HCT116 (cell line): ENCODE data around the gene SVEP1. TPM values are rescaled to one million over a fixed set of nuclear protein-coding genes. Genes with fewer than 3 reads are reported as not detected.

Experiments used
- ATAC-seq: fragments of 200-7000 bp; cut with Tn5 transposase; 2 replicates; pipeline ENCODE4 v1.9.1; 2020; ENCODE audit warnings: mild to moderate bottlenecking, moderate library complexity
- BruUV-seq: library from RNA; stranded (reverse); fragments of 400-500 nt; replicated peaks from 2 replicates; lab custom pipeline; 2021; lab: Mats Ljungman, UMichigan
- CTCF ChIA-PET: fragments of 300-600 bp; sonication (Branson Sonifier 250); formaldehyde crosslinking; loops from one replicate; lab custom pipeline; 2021; ENCODE audit warnings: antibody characterized with exemption; lab: Charles Lee
- POLR2A ChIA-PET: fragments of 300-600, 350-600 bp; sonication (Branson Sonifier 250); formaldehyde crosslinking; loops from one replicate; lab custom pipeline; 2021; ENCODE audit warnings: antibody characterized with exemption; lab: Charles Lee
- RAD21 ChIA-PET, 2 experiments: fragments of 300-600 bp; sonication (Branson Sonifier 250); formaldehyde crosslinking; loops; one replicate each; lab custom pipeline; 2023; ENCODE audit warnings: low total read pairs in 2 of 2; ENCODE audit not compliant: uncharacterized antibody in 2 of 2, unreplicated experiment in 2 of 2, low non-redundant PET in 1 of 2; lab: Charles Lee
- DNase-seq: peaks from one replicate; pipeline ENCODE4 v3.0.0-alpha.2; 2010; ENCODE audit warnings: low read depth, low spot score
- H2AFZ ChIP-seq: fragments of 200-600 bp; shearing (Covaris generic), sonication (generic); 2 replicates; pipeline ENCODE4 v1.6.1; 2017; ENCODE audit warnings: low read depth, mixed run types, mixed read lengths, antibody characterized with exemption, low read length; ENCODE audit not compliant: poor library complexity, severe bottlenecking
- H3K27ac ChIP-seq: 2 replicates; pipeline ENCODE4 v1.5.1; 2012; ENCODE audit warnings: low read depth, low read length
- H3K27me3 ChIP-seq: fragments of 200-600 bp; sonication (generic); 2 replicates; pipeline ENCODE4 v1.6.1; 2016; ENCODE audit warnings: mixed run types, low read length, mixed read lengths; ENCODE audit not compliant: insufficient read depth
- H3K36me3 ChIP-seq, 2 experiments: fragments of 200-500 bp in 1 of 2; fragments of 200-600 bp in 1 of 2; sonication (Bioruptor generic) in 1 of 2; sonication (generic) in 1 of 2; 2 replicates each; pipeline versions ENCODE4 v1.5.1 to v1.6.1; 2014 to 2016; ENCODE audit warnings: low read length in 2 of 2, inconsistent platforms in 1 of 2, mixed read lengths in 1 of 2, mixed run types in 1 of 2; ENCODE audit not compliant: insufficient read depth in 2 of 2, control insufficient read depth in 1 of 2
- H3K4me1 ChIP-seq, 2 experiments: fragments of 200-600 bp in 1 of 2; sonication (generic) in 1 of 2; 2 replicates each; pipeline versions ENCODE4 v1.5.1 to v1.6.1; 2012 to 2017; ENCODE audit warnings: low read length in 2 of 2, inconsistent platforms in 1 of 2, mild to moderate bottlenecking in 1 of 2, mixed read lengths in 1 of 2, mixed run types in 1 of 2, moderate library complexity in 1 of 2; ENCODE audit not compliant: insufficient read depth in 2 of 2, control insufficient read depth in 1 of 2
- H3K4me2 ChIP-seq: fragments of 200-600 bp; sonication (generic); 2 replicates; pipeline ENCODE4 v1.6.1; 2017; ENCODE audit warnings: mixed run types, low read length, mixed read lengths
- H3K4me3 ChIP-seq, 2 experiments: fragments of 200-600 bp in 1 of 2; sonication (generic) in 1 of 2; replicated peaks in 1 of 2; 2 replicates each; pipeline ENCODE4 v1.5.1; 2011 to 2016; ENCODE audit warnings: low read length in 2 of 2, control low read depth in 1 of 2, low read depth in 1 of 2, mild to moderate bottlenecking in 1 of 2, mixed read lengths in 1 of 2, mixed run types in 1 of 2
- H3K79me2 ChIP-seq: fragments of 200-600 bp; sonication (generic); 2 replicates; pipeline ENCODE4 v1.6.1; 2017; ENCODE audit warnings: mild to moderate bottlenecking, mixed run types, low read length, moderate library complexity, mixed read lengths; ENCODE audit not compliant: insufficient read depth
- H3K9ac ChIP-seq: fragments of 200-600 bp; sonication (generic); 2 replicates; pipeline ENCODE4 v1.6.1; 2016; ENCODE audit warnings: low read length, mixed read lengths
- H3K9me2 ChIP-seq: fragments of 200-600 bp; sonication (generic), shearing (Covaris generic); 2 replicates; pipeline ENCODE4 v1.6.1; 2017; ENCODE audit warnings: mixed run types, mild to moderate bottlenecking, moderate library complexity; ENCODE audit not compliant: insufficient read depth
- H3K9me3 ChIP-seq, 2 experiments: fragments of 200-500 bp in 1 of 2; fragments of 200-600 bp in 1 of 2; sonication (Bioruptor generic) in 1 of 2; sonication (generic) in 1 of 2; 2 replicates each; pipeline ENCODE4 v1.6.1; 2014 to 2017; ENCODE audit warnings: low read length in 2 of 2, mixed read lengths in 2 of 2, inconsistent platforms in 1 of 2, low read depth in 1 of 2, mild to moderate bottlenecking in 1 of 2, mixed run types in 1 of 2, moderate library complexity in 1 of 2; ENCODE audit not compliant: control insufficient read depth in 1 of 2, insufficient read depth in 1 of 2
- H4K20me1 ChIP-seq: fragments of 200-600 bp; sonication (generic), shearing (Covaris generic); 2 replicates; pipeline ENCODE4 v1.6.1; 2017; ENCODE audit warnings: mixed run types, mild to moderate bottlenecking, moderate library complexity; ENCODE audit not compliant: insufficient read depth
- CEBPB ChIP-seq: IDR thresholded peaks from 2 replicates; pipeline ENCODE4 v1.6.1; 2012; ENCODE audit warnings: low read depth
- CTCF ChIP-seq, 3 experiments: fragments of 200-600 bp in 1 of 3; sonication (generic) in 1 of 3; IDR thresholded peaks in 2 of 3; conservative IDR thresholded peaks in 1 of 3; 2 replicates each; pipeline ENCODE4 v1.5.1; 2012 to 2017; ENCODE audit warnings: low read depth in 2 of 3, low read length in 2 of 3, antibody characterized with exemption in 1 of 3, borderline replicate concordance in 1 of 3, control low read depth in 1 of 3, mild to moderate bottlenecking in 1 of 3, mixed read lengths in 1 of 3, mixed run types in 1 of 3, moderate library complexity in 1 of 3; ENCODE audit not compliant: insufficient read depth in 1 of 3
- EGR1 ChIP-seq: IDR thresholded peaks from 2 replicates; pipeline ENCODE4 v1.6.1; 2012; ENCODE audit warnings: low read depth
- EZH2 ChIP-seq: fragments of 200-600 bp; sonication (generic); IDR thresholded peaks from 2 replicates; pipeline ENCODE4 v1.6.1; 2017; ENCODE audit warnings: antibody characterized with exemption, mixed run types
- JUND ChIP-seq: IDR thresholded peaks from 2 replicates; pipeline ENCODE4 v1.6.1; 2012
- POLR2A ChIP-seq: IDR thresholded peaks from 2 replicates; pipeline ENCODE4 v1.7.0; 2011; ENCODE audit warnings: borderline replicate concordance; ENCODE audit not compliant: insufficient read depth, insufficient read length; ENCODE audit errors: extremely low read depth
- POLR2AphosphoS5 ChIP-seq: IDR thresholded peaks from 2 replicates; pipeline ENCODE4 v1.6.1; 2011; ENCODE audit warnings: mild to moderate bottlenecking, low read depth, low read length, moderate library complexity
- RAD21 ChIP-seq: IDR thresholded peaks from 2 replicates; pipeline ENCODE4 v1.6.1; 2012; ENCODE audit warnings: low read depth, mild to moderate bottlenecking
- SIN3A ChIP-seq: IDR thresholded peaks from 2 replicates; pipeline ENCODE4 v1.6.1; 2012; ENCODE audit warnings: low read depth
- TCF7L2 ChIP-seq: IDR thresholded peaks from 2 replicates; pipeline ENCODE4 v1.7.0; 2011; ENCODE audit warnings: borderline replicate concordance, inconsistent platforms; ENCODE audit not compliant: insufficient read depth, insufficient read length; ENCODE audit errors: extremely low read depth
- ZFX ChIP-seq: fragments of 450-650 bp; IDR thresholded peaks from 2 replicates; pipeline ENCODE4 v1.6.1; 2017
- intact Hi-C: fragments of 100-400 bp; cut with micrococcal nuclease; formaldehyde crosslinking; loops from 2 replicates; pipeline ENCODE4 v1.10.0; 2022
- total RNA-seq: library from RNA; stranded (reverse); gene quantifications from one replicate; pipeline ENCODE4 v1.2.1, GENCODE V29; 2021; ENCODE audit not compliant: unreplicated experiment
- TF ChIP-seq, protein P1 (sequence below): IDR thresholded peaks from 2 replicates; pipeline ENCODE4 v1.6.1; 2012; ENCODE audit warnings: low read depth
- TF ChIP-seq, protein P2 (sequence below): IDR thresholded peaks from 2 replicates; pipeline ENCODE4 v1.6.1; 2011; ENCODE audit warnings: mild to moderate bottlenecking, low read length, moderate library complexity; ENCODE audit not compliant: insufficient replicate concordance; ENCODE audit errors: extremely low read depth
- TF ChIP-seq, protein P3 (sequence below): IDR thresholded peaks from 2 replicates; pipeline ENCODE4 v1.6.1; 2012
- TF ChIP-seq, protein P4 (sequence below): IDR thresholded peaks from 2 replicates; pipeline ENCODE4 v1.6.1; 2012

The SVEP1 gene
- total RNA-seq, 1 experiment from 2014 or later: 0.15 TPM

GRCh38 chr9:110605565-110605964 lies 26.0 kb upstream of the SVEP1 start:
- H3K27ac ChIP-seq: no peak overlapping the region
- no peaks in the 10 kb centered on the region for H4K20me1 ChIP-seq
- no peak for DNase-seq
- no peaks in the 10 kb centered on the region for H3K36me3 ChIP-seq
- H3K9me3 ChIP-seq: no peaks in the 10 kb centered on the region
- no peak overlapping the region for H2AFZ ChIP-seq
- intact Hi-C loops: no loop called here
- RAD21 ChIA-PET: no interaction called here
- CTCF ChIA-PET: no interaction called here
- POLR2A ChIA-PET: no interaction called here
- no peaks in the 10 kb centered on the region for H3K79me2 ChIP-seq
- peaks cover 4 to 6% of the 10 kb centered on the region in 2 experiments; a peak in 3 of 4 replicates for H3K4me1 ChIP-seq
- H3K4me2 ChIP-seq: no peak overlapping the region
- BruUV-seq: no TSS peak
- no peaks in the 10 kb centered on the region for H3K9me2 ChIP-seq
- TF ChIP-seq SIN3A (no peak), RAD21 (no peak), TCF7L2 (no peak), ZFX (no peak), CTCF (IDR thresholded peaks at IDR 0.05 in 2 of 3, conservative IDR thresholded peaks at IDR 0.05 in 1 of 3; ENCODE audit: borderline replicate concordance in 1 of 3, insufficient read depth in 1 of 3, low read depth in 2 of 3, low read length in 2 of 3) (no peak), POLR2A (no peak), CEBPB (no peak), POLR2AphosphoS5 (no peak), JUND (no peak), EZH2 (no peak), EGR1 (no peak)
- TF ChIP-seq, protein P1, sequence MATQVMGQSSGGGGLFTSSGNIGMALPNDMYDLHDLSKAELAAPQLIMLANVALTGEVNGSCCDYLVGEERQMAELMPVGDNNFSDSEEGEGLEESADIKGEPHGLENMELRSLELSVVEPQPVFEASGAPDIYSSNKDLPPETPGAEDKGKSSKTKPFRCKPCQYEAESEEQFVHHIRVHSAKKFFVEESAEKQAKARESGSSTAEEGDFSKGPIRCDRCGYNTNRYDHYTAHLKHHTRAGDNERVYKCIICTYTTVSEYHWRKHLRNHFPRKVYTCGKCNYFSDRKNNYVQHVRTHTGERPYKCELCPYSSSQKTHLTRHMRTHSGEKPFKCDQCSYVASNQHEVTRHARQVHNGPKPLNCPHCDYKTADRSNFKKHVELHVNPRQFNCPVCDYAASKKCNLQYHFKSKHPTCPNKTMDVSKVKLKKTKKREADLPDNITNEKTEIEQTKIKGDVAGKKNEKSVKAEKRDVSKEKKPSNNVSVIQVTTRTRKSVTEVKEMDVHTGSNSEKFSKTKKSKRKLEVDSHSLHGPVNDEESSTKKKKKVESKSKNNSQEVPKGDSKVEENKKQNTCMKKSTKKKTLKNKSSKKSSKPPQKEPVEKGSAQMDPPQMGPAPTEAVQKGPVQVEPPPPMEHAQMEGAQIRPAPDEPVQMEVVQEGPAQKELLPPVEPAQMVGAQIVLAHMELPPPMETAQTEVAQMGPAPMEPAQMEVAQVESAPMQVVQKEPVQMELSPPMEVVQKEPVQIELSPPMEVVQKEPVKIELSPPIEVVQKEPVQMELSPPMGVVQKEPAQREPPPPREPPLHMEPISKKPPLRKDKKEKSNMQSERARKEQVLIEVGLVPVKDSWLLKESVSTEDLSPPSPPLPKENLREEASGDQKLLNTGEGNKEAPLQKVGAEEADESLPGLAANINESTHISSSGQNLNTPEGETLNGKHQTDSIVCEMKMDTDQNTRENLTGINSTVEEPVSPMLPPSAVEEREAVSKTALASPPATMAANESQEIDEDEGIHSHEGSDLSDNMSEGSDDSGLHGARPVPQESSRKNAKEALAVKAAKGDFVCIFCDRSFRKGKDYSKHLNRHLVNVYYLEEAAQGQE: no peak
- TF ChIP-seq, protein P2, sequence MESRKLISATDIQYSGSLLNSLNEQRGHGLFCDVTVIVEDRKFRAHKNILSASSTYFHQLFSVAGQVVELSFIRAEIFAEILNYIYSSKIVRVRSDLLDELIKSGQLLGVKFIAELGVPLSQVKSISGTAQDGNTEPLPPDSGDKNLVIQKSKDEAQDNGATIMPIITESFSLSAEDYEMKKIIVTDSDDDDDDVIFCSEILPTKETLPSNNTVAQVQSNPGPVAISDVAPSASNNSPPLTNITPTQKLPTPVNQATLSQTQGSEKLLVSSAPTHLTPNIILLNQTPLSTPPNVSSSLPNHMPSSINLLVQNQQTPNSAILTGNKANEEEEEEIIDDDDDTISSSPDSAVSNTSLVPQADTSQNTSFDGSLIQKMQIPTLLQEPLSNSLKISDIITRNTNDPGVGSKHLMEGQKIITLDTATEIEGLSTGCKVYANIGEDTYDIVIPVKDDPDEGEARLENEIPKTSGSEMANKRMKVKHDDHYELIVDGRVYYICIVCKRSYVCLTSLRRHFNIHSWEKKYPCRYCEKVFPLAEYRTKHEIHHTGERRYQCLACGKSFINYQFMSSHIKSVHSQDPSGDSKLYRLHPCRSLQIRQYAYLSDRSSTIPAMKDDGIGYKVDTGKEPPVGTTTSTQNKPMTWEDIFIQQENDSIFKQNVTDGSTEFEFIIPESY: no peak
- TF ChIP-seq, protein P3, sequence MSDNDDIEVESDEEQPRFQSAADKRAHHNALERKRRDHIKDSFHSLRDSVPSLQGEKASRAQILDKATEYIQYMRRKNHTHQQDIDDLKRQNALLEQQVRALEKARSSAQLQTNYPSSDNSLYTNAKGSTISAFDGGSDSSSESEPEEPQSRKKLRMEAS: no peak
- TF ChIP-seq, protein P4, sequence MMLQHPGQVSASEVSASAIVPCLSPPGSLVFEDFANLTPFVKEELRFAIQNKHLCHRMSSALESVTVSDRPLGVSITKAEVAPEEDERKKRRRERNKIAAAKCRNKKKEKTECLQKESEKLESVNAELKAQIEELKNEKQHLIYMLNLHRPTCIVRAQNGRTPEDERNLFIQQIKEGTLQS: no peak
- ATAC-seq: no peak
- H3K9ac ChIP-seq: no peak overlapping the region
- no peaks in the 10 kb centered on the region for H3K27me3 ChIP-seq
- no peak overlapping the region for H3K4me3 ChIP-seq
